HL-60/S4 treated with retinoic acid at 250 ng/mL for 4 days and 3 days (cell line): ENCODE data around the gene HEXD.

Source experiments
- in situ Hi-C: fragments of 300-500 bp; cut with MboI; formaldehyde crosslinking; loops from 2 replicates; pipeline ENCODE4 v1.7.0; 2022; ENCODE audit warnings: low sequenced_read_pairs

The HEXD gene

DNA sequence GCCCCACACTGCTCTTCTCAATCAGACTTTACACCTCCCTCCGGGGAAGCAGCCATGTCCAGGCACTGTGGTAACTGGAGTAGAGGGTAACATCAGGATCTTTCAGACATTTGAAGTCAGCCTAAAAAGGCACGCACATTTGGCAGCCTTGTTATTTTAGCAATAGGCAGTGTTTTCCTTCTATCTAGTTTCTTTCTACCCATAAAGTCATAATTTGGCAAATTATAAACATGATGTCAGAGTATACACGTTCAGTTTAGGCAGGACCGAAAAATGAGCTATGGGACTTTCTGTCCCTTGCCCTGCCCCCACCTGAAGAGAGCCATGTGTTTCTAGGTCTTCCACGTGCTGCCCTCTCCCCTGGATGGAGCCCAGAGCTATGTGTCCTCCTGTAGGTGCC lies 61.5 kb downstream of the HEXD start:
- in situ Hi-C loops: no loop called here

DNA sequence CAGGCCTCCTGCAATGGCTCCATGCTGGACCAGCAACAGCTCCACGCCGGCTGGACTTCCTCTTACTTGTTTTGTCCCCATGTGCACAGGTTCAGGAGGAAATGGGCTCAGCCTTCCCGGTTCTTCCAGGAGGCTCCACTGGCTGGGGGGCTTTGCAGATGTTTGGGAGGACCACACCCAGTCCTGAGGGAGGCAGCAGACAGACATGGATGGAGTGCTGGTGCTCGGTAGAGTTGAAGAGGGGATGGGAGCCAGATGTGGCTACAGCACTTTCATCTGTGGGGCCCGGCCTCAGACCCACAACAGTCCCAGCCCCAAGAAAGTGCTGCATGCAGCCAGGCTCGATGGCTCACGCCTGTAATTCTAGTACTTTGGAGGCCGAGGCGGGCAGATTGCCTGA lies 62.2 kb downstream of the HEXD start:
- in situ Hi-C loops: no loop called here

DNA sequence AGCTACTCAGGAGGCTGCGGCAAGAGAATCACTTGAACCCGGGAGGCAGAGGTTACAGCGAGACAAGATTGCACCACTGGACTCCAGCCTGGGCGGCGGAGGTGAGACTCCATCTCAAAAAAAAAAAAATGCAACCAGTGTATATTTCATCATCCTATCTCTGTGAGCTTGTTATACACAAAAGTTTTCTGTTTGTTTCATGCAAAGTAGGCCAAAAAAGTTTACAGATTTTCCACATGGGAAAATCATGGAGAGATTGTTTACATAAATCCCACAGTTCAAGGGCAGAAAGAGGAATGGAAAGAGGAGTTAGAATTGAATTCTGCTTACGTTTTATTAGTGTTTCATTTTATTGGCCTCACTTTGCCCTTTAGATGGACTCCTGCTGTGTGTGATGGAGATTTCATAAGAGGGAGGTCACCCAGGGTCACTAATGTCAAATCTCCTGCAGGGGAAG lies 65.1 kb downstream of the HEXD start:
- in situ Hi-C loops: no loop called here

GRCh38 chr17:82483836-82484235 lies 65.7 kb downstream of the HEXD start:
- in situ Hi-C loops: no loop called here

DNA sequence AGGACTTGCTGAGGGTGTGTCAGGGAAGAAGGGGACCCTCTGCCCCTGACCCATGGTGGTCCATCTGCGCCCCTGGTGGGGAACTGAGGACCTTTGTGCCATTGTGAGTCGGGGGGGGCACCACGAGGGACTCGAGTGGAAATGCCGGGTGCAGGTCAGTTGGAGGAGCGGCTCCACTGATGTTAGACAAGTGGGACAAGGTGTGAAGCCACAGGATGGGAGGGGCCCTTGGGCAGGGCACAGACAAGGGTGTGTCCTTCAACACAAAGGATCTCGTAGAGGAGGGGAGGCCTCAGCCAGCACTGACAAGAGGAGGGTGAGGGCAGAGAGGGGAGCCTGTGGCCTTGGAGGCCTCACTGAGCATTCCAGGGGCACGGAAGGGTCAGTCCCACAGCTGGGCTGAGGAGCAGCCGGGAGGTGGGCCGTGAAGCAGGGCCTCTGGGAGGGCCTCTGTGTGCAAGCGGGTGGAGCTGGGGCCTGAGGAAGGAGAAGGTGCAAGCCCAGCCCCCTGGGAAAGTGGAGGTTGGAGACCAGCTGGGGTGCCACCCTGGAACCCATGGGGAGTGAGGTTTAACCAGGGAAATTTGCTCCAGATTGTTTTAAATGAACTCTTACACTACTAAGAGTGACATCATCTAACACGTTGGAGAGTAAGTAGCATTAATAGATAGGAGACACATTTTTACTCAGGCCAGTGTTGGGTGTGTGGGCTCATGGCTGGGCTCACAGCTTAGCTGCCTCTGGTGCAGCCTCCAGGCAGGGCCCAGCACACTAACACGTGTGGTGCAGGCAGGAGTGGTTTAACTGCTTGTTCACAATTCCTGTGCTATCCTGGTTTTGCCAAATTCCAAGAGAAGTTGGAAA lies 68.3 kb downstream of the HEXD start:
- in situ Hi-C loops: no loop called here

- in situ Hi-C loops: no loop called here
Measured at GRCh38 chr17:82487910-82488309, 69.8 kb downstream of the HEXD start.

GRCh38 chr17:82489117-82489516 lies 71.0 kb downstream of the HEXD start:
- in situ Hi-C loops: no loop called here

- in situ Hi-C loops: no loop called here
Measured at GRCh38 chr17:82489851-82490511, 71.8 kb downstream of the HEXD start.

DNA sequence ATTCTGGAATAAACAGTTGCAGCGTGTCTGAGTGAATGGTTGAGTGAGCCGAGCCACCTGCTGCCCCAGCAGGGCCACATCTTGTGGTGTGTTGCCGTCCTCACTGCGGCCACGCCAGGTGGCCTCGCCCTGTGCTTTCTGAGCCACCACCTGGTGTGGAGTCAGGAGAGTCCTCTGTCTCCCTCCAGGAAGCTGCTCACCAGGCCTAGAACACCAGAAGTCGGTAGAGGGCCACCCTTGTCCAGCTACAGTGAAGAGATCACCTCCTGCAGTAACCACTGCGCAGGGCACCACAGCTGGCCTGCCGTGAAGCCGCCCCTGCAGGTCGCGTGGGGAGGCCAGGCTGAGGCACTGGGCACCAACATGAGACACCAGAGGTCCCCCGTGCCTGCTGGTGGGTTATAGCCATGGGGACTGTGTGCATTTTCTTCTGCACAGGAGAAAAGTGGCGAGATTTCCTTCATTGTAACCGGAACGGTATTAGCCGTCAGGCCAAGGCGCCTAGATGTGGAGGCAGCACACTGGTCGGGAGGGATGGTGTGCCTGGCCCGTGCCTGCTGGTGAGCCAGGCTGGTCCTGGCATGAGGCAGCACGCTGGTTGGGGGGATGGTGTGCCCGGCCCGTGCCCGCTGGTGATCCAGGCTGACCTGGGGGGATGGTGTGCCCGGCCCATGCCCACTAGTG lies 72.5 kb downstream of the HEXD start:
- in situ Hi-C loops: no loop called here

DNA sequence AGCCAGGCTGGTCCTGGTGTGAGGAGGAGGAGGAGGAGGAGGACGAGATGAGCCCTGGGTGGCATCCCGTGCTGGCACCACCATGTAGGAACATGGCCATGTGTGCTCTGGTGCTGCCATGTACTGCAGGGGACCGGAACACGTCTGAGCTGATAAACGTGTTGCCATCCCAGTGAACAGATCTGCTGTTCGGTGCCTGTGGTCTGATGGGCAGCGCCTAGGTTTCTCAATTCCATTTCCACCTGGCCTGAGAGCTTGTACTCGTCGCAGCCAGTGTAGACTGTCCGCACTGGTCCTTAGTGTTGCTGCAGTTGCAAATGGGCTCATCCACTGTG lies 73.0 kb downstream of the HEXD start:
- in situ Hi-C loops: no loop called here

GRCh38 chr17:82491533-82491932 lies 73.4 kb downstream of the HEXD start:
- in situ Hi-C loops: no loop called here
